ENCODE results near the gene ARV1.

GRCh38 chr1:231000639-231001038 is 21.7 kb downstream of the ARV1 start:
- no peak for TF ChIP-seq CTCF (IDR thresholded peaks at IDR 0.05)
- TF ChIP-seq POLR2A (IDR thresholded peaks at IDR 0.05): no peak
- no peak for TF ChIP-seq POLR2AphosphoS5 (IDR thresholded peaks at IDR 0.05; ENCODE audit: insufficient read depth in 1 of 2, low read depth in 1 of 2)

Measured in vagina (tissue), 2 donors.